ENCODE results near the gene MAP3K20.

GRCh38 chr2:173217116-173217840 is 141.6 kb downstream of the MAP3K20 start:
- no peak for TF ChIP-seq CTCF (conservative IDR thresholded peaks at IDR 0.05 in 1 of 2, IDR thresholded peaks at IDR 0.05 in 1 of 2; ENCODE audit: low read depth in 1 of 2, low read length in 2 of 2)
- no peak for TF ChIP-seq EZH2 (IDR thresholded peaks at IDR 0.05; ENCODE audit: low read length, missing control alignments)
